Measurements from ENCODE around the gene GPR35.
"Not testable (repeated sequence)": the region's sequence is repeated elsewhere in the genome, so short reads cannot be mapped to it uniquely, and the experiment has no call there.

GPR35 gene

GRCh38 chr2:240664622-240665021 is 39.3 kb downstream of the GPR35 start:
- no peak for DNase-seq

- no peak for DNase-seq
Observed at GRCh38 chr2:240670402-240670801, 45.1 kb downstream of the GPR35 start.

- no peak for DNase-seq
Observed at GRCh38 chr2:240670950-240671349, 45.7 kb downstream of the GPR35 start.

- DNase-seq = no peak
Observed at GRCh38 chr2:240672076-240672700, 46.9 kb downstream of the GPR35 start.

- no peak for DNase-seq
Observed at GRCh38 chr2:240672701-240673190, 47.5 kb downstream of the GPR35 start.

GRCh38 chr2:240674461-240675184 is 49.3 kb downstream of the GPR35 start:
- DNase-seq = not testable (repeated sequence)

- DNase-seq = not testable (repeated sequence)
Observed at GRCh38 chr2:240675345-240675744, 50.1 kb downstream of the GPR35 start.

- DNase-seq = not testable (repeated sequence)
Observed at GRCh38 chr2:240678043-240678442, 52.8 kb downstream of the GPR35 start.

GRCh38 chr2:240678909-240679308 is 53.6 kb downstream of the GPR35 start:
- DNase-seq = not testable (repeated sequence)

GRCh38 chr2:240680185-240680584 is 54.9 kb downstream of the GPR35 start:
- not testable (repeated sequence) for DNase-seq

Measured in inflammatory macrophage treated with lipopolysaccharide for 4 hours (primary cell).